ENCODE results near the gene BRD4.

BRD4 gene

DNA sequence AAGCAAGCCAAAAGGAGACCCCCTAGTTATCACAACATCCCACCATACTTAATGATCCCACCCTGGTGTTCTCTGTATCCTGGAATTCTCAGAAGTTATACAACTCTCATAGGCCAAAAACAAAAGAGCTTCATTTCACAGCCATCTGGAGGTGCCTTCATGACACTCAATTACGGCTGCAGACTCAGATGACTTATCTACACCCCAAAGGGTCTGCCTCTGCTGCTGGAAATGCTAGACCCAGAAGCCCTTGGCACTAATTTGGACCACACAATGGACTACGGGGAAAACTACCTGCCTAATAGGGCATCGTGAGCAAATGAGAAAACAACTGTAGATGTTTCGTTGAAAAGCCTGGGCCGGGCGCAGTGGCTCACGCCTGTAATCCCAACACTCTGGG lies 40.2 kb downstream of the BRD4 start:
- Histone ChIP-seq H3K27ac (peak overlapping the region; percentile 52), H3K9me3 (ENCODE audit: severe bottlenecking) (no peaks in the 10 kb centered on the region), H3K4me3 (ENCODE audit: low read depth, low read length) (no peak overlapping the region), H3K27me3 (ENCODE audit: insufficient read depth, low read depth, severe bottlenecking) (no peaks in the 10 kb centered on the region), H3K36me3 (peaks cover 11% of the 10 kb centered on the region)
- TF ChIP-seq, protein P1, sequence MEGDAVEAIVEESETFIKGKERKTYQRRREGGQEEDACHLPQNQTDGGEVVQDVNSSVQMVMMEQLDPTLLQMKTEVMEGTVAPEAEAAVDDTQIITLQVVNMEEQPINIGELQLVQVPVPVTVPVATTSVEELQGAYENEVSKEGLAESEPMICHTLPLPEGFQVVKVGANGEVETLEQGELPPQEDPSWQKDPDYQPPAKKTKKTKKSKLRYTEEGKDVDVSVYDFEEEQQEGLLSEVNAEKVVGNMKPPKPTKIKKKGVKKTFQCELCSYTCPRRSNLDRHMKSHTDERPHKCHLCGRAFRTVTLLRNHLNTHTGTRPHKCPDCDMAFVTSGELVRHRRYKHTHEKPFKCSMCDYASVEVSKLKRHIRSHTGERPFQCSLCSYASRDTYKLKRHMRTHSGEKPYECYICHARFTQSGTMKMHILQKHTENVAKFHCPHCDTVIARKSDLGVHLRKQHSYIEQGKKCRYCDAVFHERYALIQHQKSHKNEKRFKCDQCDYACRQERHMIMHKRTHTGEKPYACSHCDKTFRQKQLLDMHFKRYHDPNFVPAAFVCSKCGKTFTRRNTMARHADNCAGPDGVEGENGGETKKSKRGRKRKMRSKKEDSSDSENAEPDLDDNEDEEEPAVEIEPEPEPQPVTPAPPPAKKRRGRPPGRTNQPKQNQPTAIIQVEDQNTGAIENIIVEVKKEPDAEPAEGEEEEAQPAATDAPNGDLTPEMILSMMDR (IDR thresholded peaks at IDR 0.05; ENCODE audit: low read depth, low read length): no peak
- DNase-seq: no peak

GRCh38 chr19:15291548-15292021 lies 40.8 kb downstream of the BRD4 start:
- no peak for DNase-seq
- Histone ChIP-seq H3K36me3 (peaks cover 11% of the 10 kb centered on the region), H3K27ac (peak overlapping the region; percentile 52), H3K4me3 (ENCODE audit: low read depth, low read length) (no peak overlapping the region), H3K9me3 (ENCODE audit: severe bottlenecking) (no peaks in the 10 kb centered on the region), H3K27me3 (ENCODE audit: insufficient read depth, low read depth, severe bottlenecking) (no peaks in the 10 kb centered on the region)
- TF ChIP-seq, protein P1 (IDR thresholded peaks at IDR 0.05; ENCODE audit: low read depth, low read length): no peak

DNA sequence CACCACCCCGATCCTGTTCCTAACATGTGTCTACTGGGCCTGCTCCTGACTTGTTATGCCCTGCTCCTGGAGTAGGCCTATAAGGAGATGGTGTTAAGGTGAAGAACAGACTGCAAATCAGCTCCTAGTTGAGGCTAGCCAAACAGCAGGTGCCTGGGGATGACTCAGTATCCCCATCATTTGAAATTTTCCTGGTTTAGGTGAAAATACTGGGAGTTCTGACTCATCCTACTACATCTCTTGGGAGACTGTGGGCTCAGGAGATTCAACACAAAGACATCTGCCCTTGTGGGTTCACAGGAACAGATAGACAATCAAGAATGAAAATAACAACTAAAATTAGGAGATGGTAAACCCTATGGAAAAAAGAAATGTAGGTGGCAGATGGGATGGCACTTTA lies 41.2 kb downstream of the BRD4 start:
- DNase-seq: no peak
- no peak overlapping the region for H3K4me3 ChIP-seq (ENCODE audit: low read depth, low read length)
- no peaks in the 10 kb centered on the region for H3K9me3 ChIP-seq (ENCODE audit: severe bottlenecking)
- TF ChIP-seq, protein P1 (IDR thresholded peaks at IDR 0.05; ENCODE audit: low read depth, low read length): no peak
- no peaks in the 10 kb centered on the region for H3K27me3 ChIP-seq (ENCODE audit: insufficient read depth, low read depth, severe bottlenecking)
- peaks cover 11% of the 10 kb centered on the region for H3K36me3 ChIP-seq
- peak overlapping the region; percentile 22; the same call in 1 of the 2 replicates for H3K27ac ChIP-seq

DNA sequence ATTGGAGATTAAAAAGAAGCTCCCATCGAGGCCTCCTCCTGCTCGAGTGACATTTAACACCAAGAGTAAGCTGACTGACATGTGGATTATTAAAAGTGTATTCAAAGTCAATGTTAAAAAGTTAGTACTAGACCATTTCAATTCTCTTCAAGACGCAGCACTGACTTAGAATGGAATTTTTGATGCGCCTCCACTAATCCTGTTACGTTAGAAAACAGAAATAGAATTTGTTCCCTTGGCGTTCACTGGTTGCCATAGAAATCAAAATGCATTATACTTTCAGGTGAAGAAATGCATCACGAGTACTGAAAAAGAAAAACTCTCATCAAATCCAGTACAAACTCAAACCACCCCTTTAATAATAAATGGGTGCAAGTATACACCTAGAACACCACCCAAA lies 42.2 kb downstream of the BRD4 start:
- Histone ChIP-seq H3K36me3 (peaks cover 7% of the 10 kb centered on the region; the same call in 1 of the 2 replicates), H3K4me3 (ENCODE audit: low read depth, low read length) (no peak overlapping the region), H3K9me3 (ENCODE audit: severe bottlenecking) (no peaks in the 10 kb centered on the region), H3K27me3 (ENCODE audit: insufficient read depth, low read depth, severe bottlenecking) (no peaks in the 10 kb centered on the region), H3K27ac (no peak overlapping the region; the same call in 1 of the 2 replicates)
- TF ChIP-seq, protein P1 (IDR thresholded peaks at IDR 0.05; ENCODE audit: low read depth, low read length): no peak
- DNase-seq: no peak

- no peak overlapping the region for H3K4me3 ChIP-seq (ENCODE audit: low read depth, low read length)
- no peak for DNase-seq
- H3K36me3 ChIP-seq: peaks cover 7% of the 10 kb centered on the region; the same call in 1 of the 2 replicates
- H3K27me3 ChIP-seq (ENCODE audit: insufficient read depth, low read depth, severe bottlenecking): no peaks in the 10 kb centered on the region
- TF ChIP-seq, protein P1 (IDR thresholded peaks at IDR 0.05; ENCODE audit: low read depth, low read length): no peak
- H3K27ac ChIP-seq: peak overlapping the region; percentile 81
- no peaks in the 10 kb centered on the region for H3K9me3 ChIP-seq (ENCODE audit: severe bottlenecking)
Observed at GRCh38 chr19:15289673-15290072, 42.7 kb downstream of the BRD4 start.

Measured in WERI-Rb-1 (cell line).